WTC11 (cell line): Measurements from ENCODE around the gene RTL1.

Experiments
- ATF1 ChIP-seq: sonication (generic); formaldehyde crosslinking; IDR thresholded peaks from 2 replicates; pipeline ENCODE4 v1.8.1; 2023; ENCODE audit warnings: mild to moderate bottlenecking, moderate library complexity, missing genetic modification reagents
- CTCF ChIP-seq: fragments of 200-600 bp; IDR thresholded peaks from 2 replicates; pipeline ENCODE4 v1.8.0; 2022; ENCODE audit warnings: antibody characterized with exemption
- E2F1 ChIP-seq: sonication (generic); formaldehyde crosslinking; IDR thresholded peaks from 2 replicates; pipeline ENCODE4 v1.8.0; 2022; ENCODE audit warnings: mild to moderate bottlenecking, missing genetic modification reagents
- E2F4 ChIP-seq: sonication (generic); formaldehyde crosslinking; IDR thresholded peaks from 2 replicates; pipeline ENCODE4 v1.8.1; 2022; ENCODE audit warnings: low read depth, mild to moderate bottlenecking, moderate library complexity, missing genetic modification reagents, borderline replicate concordance
- GRHL2 ChIP-seq: fragments of 250-450 bp; sonication (Bioruptor Pico); IDR thresholded peaks from 2 replicates; pipeline ENCODE4 v1.8.0; 2022; ENCODE audit warnings: mild to moderate bottlenecking, moderate library complexity; ENCODE audit not compliant: insufficient replicate concordance, severe bottlenecking
- IRF1 ChIP-seq: sonication (generic); formaldehyde crosslinking; IDR thresholded peaks from 2 replicates; pipeline ENCODE4 v1.8.0; 2023; ENCODE audit warnings: missing genetic modification reagents
- MAX ChIP-seq: sonication (generic); formaldehyde crosslinking; IDR thresholded peaks from 2 replicates; pipeline ENCODE4 v1.8.0; 2022; ENCODE audit warnings: mild to moderate bottlenecking, missing genetic modification reagents
- MXD4 ChIP-seq: fragments of 250-450 bp; sonication (Bioruptor Pico); IDR thresholded peaks from 2 replicates; pipeline ENCODE4 v1.8.0; 2021; ENCODE audit warnings: mild to moderate bottlenecking, moderate library complexity, borderline replicate concordance
- NR2C2 ChIP-seq: sonication (generic); formaldehyde crosslinking; IDR thresholded peaks from 2 replicates; pipeline ENCODE4 v1.8.0; 2022; ENCODE audit warnings: mild to moderate bottlenecking, missing genetic modification reagents
- NR3C1 ChIP-seq: sonication (generic); formaldehyde crosslinking; conservative IDR thresholded peaks from 2 replicates; pipeline ENCODE4 v1.8.1; 2023; ENCODE audit warnings: low read depth, mild to moderate bottlenecking, missing genetic modification reagents
- RELA ChIP-seq: sonication (generic); formaldehyde crosslinking; IDR thresholded peaks from 2 replicates; pipeline ENCODE4 v1.8.1; 2022; ENCODE audit warnings: missing genetic modification reagents, mild to moderate bottlenecking, borderline replicate concordance
- SP1 ChIP-seq: sonication (generic); formaldehyde crosslinking; conservative IDR thresholded peaks from 2 replicates; pipeline ENCODE4 v1.8.1; 2022; ENCODE audit warnings: missing genetic modification reagents
- TEAD1 ChIP-seq: sonication (generic); formaldehyde crosslinking; IDR thresholded peaks from 2 replicates; pipeline ENCODE4 v1.8.0; 2022; ENCODE audit warnings: mild to moderate bottlenecking, missing genetic modification reagents
- USF2 ChIP-seq: sonication (generic); formaldehyde crosslinking; IDR thresholded peaks from 2 replicates; pipeline ENCODE4 v1.8.1; 2023; ENCODE audit warnings: mild to moderate bottlenecking, missing genetic modification reagents, moderate library complexity

- no peak for TF ChIP-seq NR3C1 (CRISPR knock-in tag)
- no peak for TF ChIP-seq ATF1 (CRISPR knock-in tag)
- TF ChIP-seq IRF1 (CRISPR knock-in tag), result no peak
- no peak for TF ChIP-seq TEAD1
- TF ChIP-seq CTCF, result no peak
- no peak for TF ChIP-seq MXD4
- no peak for TF ChIP-seq E2F4 (CRISPR knock-in tag)
- TF ChIP-seq GRHL2 (CRISPR knock-in tag), result no peak
- no peak for TF ChIP-seq E2F1 (CRISPR knock-in tag)
- no peak for TF ChIP-seq MAX (CRISPR knock-in tag)
- TF ChIP-seq NR2C2 (CRISPR knock-in tag), result no peak
- TF ChIP-seq USF2 (CRISPR knock-in tag), result no peak
- TF ChIP-seq RELA (CRISPR knock-in tag), result no peak
- TF ChIP-seq SP1 (CRISPR knock-in tag), result no peak
These were observed 64.3 kb downstream of the RTL1 start for GRCh38 chr14:100839315-100839585.
